ENCODE measurements around the gene LSS.

Gene LSS

GRCh38 chr21:46159390-46159789 is 69.2 kb downstream of the LSS start:
- H3K9ac ChIP-seq (ENCODE audit: low read length): no peak overlapping the region

GRCh38 chr21:46158666-46159300 is 69.8 kb downstream of the LSS start:
- H4K20me1 ChIP-seq (ENCODE audit: insufficient read depth, low read length): no peaks in the 10 kb centered on the region
- H3K4me3 ChIP-seq (ENCODE audit: low read length): no peak overlapping the region
- H3K9me2 ChIP-seq (replicated peaks; ENCODE audit: insufficient read depth, low read length): no peaks in the 10 kb centered on the region
- H3K4me1 ChIP-seq (ENCODE audit: low read length): no peaks in the 10 kb centered on the region
- DNase-seq: no peak
- no peak overlapping the region for H3K9ac ChIP-seq (ENCODE audit: low read length)
- no peak overlapping the region for H3K27ac ChIP-seq (ENCODE audit: low read length)
- H3F3A ChIP-seq (ENCODE audit: insufficient read depth, low read length): no peaks in the 10 kb centered on the region; the same call in 1 of the 2 replicates
- no peaks in the 10 kb centered on the region for H3K27me3 ChIP-seq (replicated peaks; ENCODE audit: insufficient read depth, low read length)
- no peak overlapping the region for H2AFZ ChIP-seq (ENCODE audit: low read length)
- TF ChIP-seq EZH2 (optimal IDR thresholded peaks at IDR 0.05; ENCODE audit: low read depth, low read length) (no peak), EZH2phosphoT487 (IDR thresholded peaks at IDR 0.05; ENCODE audit: low read length) (no peak)
- TF ChIP-seq, protein P1, sequence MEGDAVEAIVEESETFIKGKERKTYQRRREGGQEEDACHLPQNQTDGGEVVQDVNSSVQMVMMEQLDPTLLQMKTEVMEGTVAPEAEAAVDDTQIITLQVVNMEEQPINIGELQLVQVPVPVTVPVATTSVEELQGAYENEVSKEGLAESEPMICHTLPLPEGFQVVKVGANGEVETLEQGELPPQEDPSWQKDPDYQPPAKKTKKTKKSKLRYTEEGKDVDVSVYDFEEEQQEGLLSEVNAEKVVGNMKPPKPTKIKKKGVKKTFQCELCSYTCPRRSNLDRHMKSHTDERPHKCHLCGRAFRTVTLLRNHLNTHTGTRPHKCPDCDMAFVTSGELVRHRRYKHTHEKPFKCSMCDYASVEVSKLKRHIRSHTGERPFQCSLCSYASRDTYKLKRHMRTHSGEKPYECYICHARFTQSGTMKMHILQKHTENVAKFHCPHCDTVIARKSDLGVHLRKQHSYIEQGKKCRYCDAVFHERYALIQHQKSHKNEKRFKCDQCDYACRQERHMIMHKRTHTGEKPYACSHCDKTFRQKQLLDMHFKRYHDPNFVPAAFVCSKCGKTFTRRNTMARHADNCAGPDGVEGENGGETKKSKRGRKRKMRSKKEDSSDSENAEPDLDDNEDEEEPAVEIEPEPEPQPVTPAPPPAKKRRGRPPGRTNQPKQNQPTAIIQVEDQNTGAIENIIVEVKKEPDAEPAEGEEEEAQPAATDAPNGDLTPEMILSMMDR (IDR thresholded peaks at IDR 0.05; ENCODE audit: low read length): no peak
- H3K4me2 ChIP-seq (ENCODE audit: low read depth, low read length): no peak overlapping the region
- no peaks in the 10 kb centered on the region for H3K79me2 ChIP-seq (ENCODE audit: low read length)
- no peaks in the 10 kb centered on the region for H3K9me3 ChIP-seq (replicated peaks; ENCODE audit: insufficient read depth, low read length)
- no peaks in the 10 kb centered on the region for H3K36me3 ChIP-seq (replicated peaks; ENCODE audit: insufficient read depth, low read length)

More at GRCh38 chr21:46159390-46159789, 69.2 kb downstream of the LSS start:
- Histone ChIP-seq H3K9me2 (replicated peaks; ENCODE audit: insufficient read depth, low read length) (no peaks in the 10 kb centered on the region), H3K79me2 (ENCODE audit: low read length) (no peaks in the 10 kb centered on the region), H3K4me2 (ENCODE audit: low read depth, low read length) (no peak overlapping the region), H3F3A (ENCODE audit: insufficient read depth, low read length) (no peaks in the 10 kb centered on the region; the same call in 1 of the 2 replicates), H3K4me3 (ENCODE audit: low read length) (no peak overlapping the region), H2AFZ (ENCODE audit: low read length) (no peak overlapping the region), H3K9me3 (replicated peaks; ENCODE audit: insufficient read depth, low read length) (no peaks in the 10 kb centered on the region), H4K20me1 (ENCODE audit: insufficient read depth, low read length) (no peaks in the 10 kb centered on the region), H3K27me3 (replicated peaks; ENCODE audit: insufficient read depth, low read length) (no peaks in the 10 kb centered on the region), H3K36me3 (replicated peaks; ENCODE audit: insufficient read depth, low read length) (no peaks in the 10 kb centered on the region), H3K4me1 (ENCODE audit: low read length) (no peaks in the 10 kb centered on the region), H3K27ac (ENCODE audit: low read length) (no peak overlapping the region)
- TF ChIP-seq EZH2 (optimal IDR thresholded peaks at IDR 0.05; ENCODE audit: low read depth, low read length) (no peak), EZH2phosphoT487 (IDR thresholded peaks at IDR 0.05; ENCODE audit: low read length) (no peak)
- TF ChIP-seq, protein P1 (IDR thresholded peaks at IDR 0.05; ENCODE audit: low read length): no peak
- no peak for DNase-seq

DNA sequence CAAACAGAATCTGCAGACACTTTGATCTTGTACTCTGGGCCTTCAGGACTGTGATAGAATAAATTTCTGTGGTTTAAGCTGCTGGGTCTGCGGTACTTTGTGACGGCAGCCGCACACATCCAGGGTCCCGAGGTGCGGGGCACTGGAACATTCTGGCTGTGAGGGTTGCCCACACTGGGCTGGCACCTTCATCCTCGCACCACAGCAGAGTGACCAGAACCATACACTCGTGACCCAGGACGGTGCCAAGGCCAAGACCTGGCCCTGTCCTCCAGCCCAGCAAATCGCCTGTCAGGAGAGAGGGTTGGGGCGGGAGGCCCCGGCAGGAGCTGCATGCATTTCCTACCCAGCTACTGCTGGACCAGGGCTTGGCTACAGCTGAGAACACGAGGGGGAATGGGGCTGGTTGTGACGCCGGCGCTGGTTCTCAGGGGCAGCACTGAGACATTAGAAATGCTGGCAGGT is 70.6 kb downstream of the LSS start:
- no peak overlapping the region for H3K9ac ChIP-seq (ENCODE audit: low read length)
- TF ChIP-seq EZH2phosphoT487 (IDR thresholded peaks at IDR 0.05; ENCODE audit: low read length): no peak
- no peak for TF ChIP-seq EZH2 (optimal IDR thresholded peaks at IDR 0.05; ENCODE audit: low read depth, low read length)
- TF ChIP-seq, protein P1 (IDR thresholded peaks at IDR 0.05; ENCODE audit: low read length): no peak

More for the DNA sequence above, 70.6 kb downstream of the LSS start:
- H3K4me3 ChIP-seq (ENCODE audit: low read length): no peak overlapping the region
- no peaks in the 10 kb centered on the region for H3F3A ChIP-seq (ENCODE audit: insufficient read depth, low read length)
- no peak overlapping the region for H3K27ac ChIP-seq (ENCODE audit: low read length)
- H3K4me2 ChIP-seq (ENCODE audit: low read depth, low read length): no peak overlapping the region
- DNase-seq: no peak
- no peaks in the 10 kb centered on the region for H3K79me2 ChIP-seq (ENCODE audit: low read length)
- no peak overlapping the region for H2AFZ ChIP-seq (ENCODE audit: low read length)
- no peaks in the 10 kb centered on the region for H3K9me3 ChIP-seq (replicated peaks; ENCODE audit: insufficient read depth, low read length)
- no peaks in the 10 kb centered on the region for H3K4me1 ChIP-seq (ENCODE audit: low read length)
- no peaks in the 10 kb centered on the region for H3K9me2 ChIP-seq (replicated peaks; ENCODE audit: insufficient read depth, low read length)
- no peaks in the 10 kb centered on the region for H4K20me1 ChIP-seq (ENCODE audit: insufficient read depth, low read length)
- H3K36me3 ChIP-seq (replicated peaks; ENCODE audit: insufficient read depth, low read length): no peaks in the 10 kb centered on the region
- peaks cover 2% of the 10 kb centered on the region for H3K27me3 ChIP-seq (replicated peaks; ENCODE audit: insufficient read depth, low read length)

Measured in MM.1S (cell line).